GM19468 (cell line): Measurements from ENCODE around the gene PCDHA7.
"Not testable (repeated sequence)": the region's sequence is repeated elsewhere in the genome, so short reads cannot be mapped to it uniquely, and the experiment has no call there.

Experiments used
- ATAC-seq: cut with Tn5 transposase; IDR thresholded peaks from one replicate; pipeline ENCODE4 v1.9.1; 2021; ENCODE audit warnings: mild to moderate bottlenecking, moderate library complexity, moderate number of reproducible peaks; ENCODE audit not compliant: unreplicated experiment; ENCODE audit errors: extremely low read depth

The PCDHA7 gene

GRCh38 chr5:140833993-140834392 is at the start of gene PCDHA7:
TSS of gene PCDHA7 (plus strand) at chr5:140834269. CDS start at chr5:140834384, 115 bp downstream.
- no peak for ATAC-seq

- no peak for ATAC-seq
These were observed 48.0 kb upstream of the PCDHA7 start, which contains the start of gene PCDHA1 for GRCh38 chr5:140785905-140786686. TSS of gene PCDHA1 (plus strand) at chr5:140786140.

- ATAC-seq: not testable (repeated sequence)
These were observed 46.6 kb upstream of the PCDHA7 start for GRCh38 chr5:140787422-140787821.

GRCh38 chr5:140787849-140788504 is 46.1 kb upstream of the PCDHA7 start:
- not testable (repeated sequence) for ATAC-seq

GRCh38 chr5:140791089-140791488 is 43.0 kb upstream of the PCDHA7 start:
- no peak for ATAC-seq

- ATAC-seq: no peak
These were observed 39.3 kb upstream of the PCDHA7 start, which contains the start of gene PCDHA2 for GRCh38 chr5:140794595-140795258. TSS of gene PCDHA2 (plus strand) at chr5:140794852.

GRCh38 chr5:140795259-140795641 is 38.8 kb upstream of the PCDHA7 start:
- no peak for ATAC-seq

- ATAC-seq: not testable (repeated sequence)
These were observed 37.9 kb upstream of the PCDHA7 start for GRCh38 chr5:140796072-140796717.

- ATAC-seq: no peak
These were observed 37.4 kb upstream of the PCDHA7 start for GRCh38 chr5:140796718-140797095.

GRCh38 chr5:140800816-140801493 is 33.1 kb upstream of the PCDHA7 start, which contains the start of gene PCDHA3:
TSS of gene PCDHA3 (plus strand) at chr5:140801057.
- no peak for ATAC-seq

GRCh38 chr5:140801494-140801841 is 32.6 kb upstream of the PCDHA7 start:
- no peak for ATAC-seq

GRCh38 chr5:140802381-140802780 is 31.7 kb upstream of the PCDHA7 start:
- not testable (repeated sequence) for ATAC-seq

- ATAC-seq: no peak
These were observed 31.2 kb upstream of the PCDHA7 start for GRCh38 chr5:140802781-140803271.

- ATAC-seq: no peak
These were observed 27.0 kb upstream of the PCDHA7 start, which contains the start of gene PCDHA4 for GRCh38 chr5:140806834-140807775. TSS of gene PCDHA4 (plus strand) at chr5:140807068.

GRCh38 chr5:140808241-140808888 is 25.7 kb upstream of the PCDHA7 start:
- ATAC-seq: not testable (repeated sequence)

GRCh38 chr5:140808889-140809291 is 25.2 kb upstream of the PCDHA7 start:
- no peak for ATAC-seq

GRCh38 chr5:140821375-140822280 is 12.4 kb upstream of the PCDHA7 start, which contains the start of gene PCDHA5:
TSS of gene PCDHA5 (plus strand) at chr5:140821613.
- ATAC-seq: no peak
